Measurements from ENCODE around the gene NHLRC3.

NHLRC3 gene

GRCh38 chr13:39035204-39035603 lies 3.1 kb upstream of the NHLRC3 start:
- TF ChIP-seq FOXP2 (optimal IDR thresholded peaks at IDR 0.05; ENCODE audit: borderline replicate concordance, extremely low read depth, extremely low read length, insufficient read depth) (no peak), SIN3A (IDR thresholded peaks at IDR 0.05; ENCODE audit: borderline replicate concordance, insufficient read depth, low read length) (no peak)
- TF ChIP-seq, protein P1, sequence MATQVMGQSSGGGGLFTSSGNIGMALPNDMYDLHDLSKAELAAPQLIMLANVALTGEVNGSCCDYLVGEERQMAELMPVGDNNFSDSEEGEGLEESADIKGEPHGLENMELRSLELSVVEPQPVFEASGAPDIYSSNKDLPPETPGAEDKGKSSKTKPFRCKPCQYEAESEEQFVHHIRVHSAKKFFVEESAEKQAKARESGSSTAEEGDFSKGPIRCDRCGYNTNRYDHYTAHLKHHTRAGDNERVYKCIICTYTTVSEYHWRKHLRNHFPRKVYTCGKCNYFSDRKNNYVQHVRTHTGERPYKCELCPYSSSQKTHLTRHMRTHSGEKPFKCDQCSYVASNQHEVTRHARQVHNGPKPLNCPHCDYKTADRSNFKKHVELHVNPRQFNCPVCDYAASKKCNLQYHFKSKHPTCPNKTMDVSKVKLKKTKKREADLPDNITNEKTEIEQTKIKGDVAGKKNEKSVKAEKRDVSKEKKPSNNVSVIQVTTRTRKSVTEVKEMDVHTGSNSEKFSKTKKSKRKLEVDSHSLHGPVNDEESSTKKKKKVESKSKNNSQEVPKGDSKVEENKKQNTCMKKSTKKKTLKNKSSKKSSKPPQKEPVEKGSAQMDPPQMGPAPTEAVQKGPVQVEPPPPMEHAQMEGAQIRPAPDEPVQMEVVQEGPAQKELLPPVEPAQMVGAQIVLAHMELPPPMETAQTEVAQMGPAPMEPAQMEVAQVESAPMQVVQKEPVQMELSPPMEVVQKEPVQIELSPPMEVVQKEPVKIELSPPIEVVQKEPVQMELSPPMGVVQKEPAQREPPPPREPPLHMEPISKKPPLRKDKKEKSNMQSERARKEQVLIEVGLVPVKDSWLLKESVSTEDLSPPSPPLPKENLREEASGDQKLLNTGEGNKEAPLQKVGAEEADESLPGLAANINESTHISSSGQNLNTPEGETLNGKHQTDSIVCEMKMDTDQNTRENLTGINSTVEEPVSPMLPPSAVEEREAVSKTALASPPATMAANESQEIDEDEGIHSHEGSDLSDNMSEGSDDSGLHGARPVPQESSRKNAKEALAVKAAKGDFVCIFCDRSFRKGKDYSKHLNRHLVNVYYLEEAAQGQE (IDR thresholded peaks at IDR 0.05; ENCODE audit: insufficient read depth in 1 of 2, low read depth in 2 of 2, low read length in 2 of 2) = no peak

DNA sequence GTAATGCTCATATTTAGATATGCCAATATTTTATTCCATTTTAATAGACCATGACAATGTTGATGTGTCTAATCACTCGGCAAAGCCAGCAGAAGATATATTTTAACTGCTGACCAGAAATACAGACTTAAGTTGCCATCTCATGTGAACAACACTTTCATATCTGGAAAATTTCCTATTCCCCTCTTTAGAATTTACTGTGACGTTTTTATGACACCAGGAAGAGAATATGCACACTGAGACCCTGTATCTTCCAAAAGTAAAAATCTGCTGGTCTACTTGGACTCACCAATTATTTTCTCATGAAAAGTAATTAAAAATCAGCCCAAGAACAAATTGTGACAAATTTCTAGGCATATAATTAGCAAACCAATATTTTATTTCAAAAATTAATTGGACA lies 2.5 kb upstream of the NHLRC3 start:
- TF ChIP-seq POLR2AphosphoS5 (IDR thresholded peaks at IDR 0.05; ENCODE audit: low read depth, low read length) (no peak), SIN3A (IDR thresholded peaks at IDR 0.05; ENCODE audit: borderline replicate concordance, insufficient read depth, low read length) (no peak), TAF1 (IDR thresholded peaks at IDR 0.05; ENCODE audit: borderline replicate concordance, insufficient read depth, low read length) (no peak), FOXP2 (optimal IDR thresholded peaks at IDR 0.05; ENCODE audit: borderline replicate concordance, extremely low read depth, extremely low read length, insufficient read depth) (no peak)
- TF ChIP-seq, protein P1 (IDR thresholded peaks at IDR 0.05; ENCODE audit: insufficient read depth in 1 of 2, low read depth in 2 of 2, low read length in 2 of 2) = no peak

- TF ChIP-seq POLR2AphosphoS5 (IDR thresholded peaks at IDR 0.05; ENCODE audit: low read depth, low read length) (no peak), SIN3A (IDR thresholded peaks at IDR 0.05; ENCODE audit: borderline replicate concordance, insufficient read depth, low read length) (0 out of 2 replicates have a peak, but pooled peaks have one; percentile 15)
These were observed 2.0 kb upstream of the NHLRC3 start for GRCh38 chr13:39036212-39036611.

GRCh38 chr13:39037410-39037879 lies 811 bp upstream of the NHLRC3 start:
- no peak for TF ChIP-seq POLR2AphosphoS5 (IDR thresholded peaks at IDR 0.05; ENCODE audit: low read depth, low read length)
- no peak for TF ChIP-seq SIN3A (IDR thresholded peaks at IDR 0.05; ENCODE audit: borderline replicate concordance, insufficient read depth, low read length)
- TF ChIP-seq TAF1 (IDR thresholded peaks at IDR 0.05; ENCODE audit: borderline replicate concordance, insufficient read depth, low read length) = no peak
- TF ChIP-seq FOXP2 (optimal IDR thresholded peaks at IDR 0.05; ENCODE audit: borderline replicate concordance, extremely low read depth, extremely low read length, insufficient read depth) = no peak
- TF ChIP-seq, protein P1 (IDR thresholded peaks at IDR 0.05; ENCODE audit: insufficient read depth in 1 of 2, low read depth in 2 of 2, low read length in 2 of 2) = no peak

DNA sequence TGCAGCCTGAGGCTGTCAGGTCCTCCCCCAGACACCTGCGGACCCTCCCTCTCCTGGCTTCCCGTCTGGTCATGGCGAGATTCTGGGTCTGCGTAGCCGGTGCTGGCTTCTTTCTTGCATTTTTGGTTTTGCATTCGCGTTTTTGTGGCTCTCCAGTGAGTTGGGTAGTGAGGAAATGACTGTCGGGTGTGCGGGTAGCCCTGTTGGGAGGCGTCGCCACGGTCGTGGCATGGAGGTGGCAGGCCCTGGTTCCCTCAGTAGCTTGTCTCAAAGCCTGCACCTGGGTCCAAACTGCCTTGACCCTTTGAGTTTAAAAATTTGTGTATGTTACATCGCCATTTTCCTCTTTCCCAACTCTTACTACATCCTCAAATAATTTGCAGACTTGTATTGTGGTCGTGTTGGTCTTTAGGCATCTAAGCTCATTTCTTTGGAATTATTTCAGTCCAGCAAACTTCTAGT lies 344 bp downstream of the NHLRC3 start:
- TF ChIP-seq, protein P1 (IDR thresholded peaks at IDR 0.05; ENCODE audit: insufficient read depth in 1 of 2, low read depth in 2 of 2, low read length in 2 of 2) = no peak
- TF ChIP-seq POLR2AphosphoS5 (IDR thresholded peaks at IDR 0.05; ENCODE audit: low read depth, low read length) = 0 out of 2 replicates have a peak, but pooled peaks have one; percentile 1
